H1 (cell line): Measurements from ENCODE around the gene S100A8. TPM values are rescaled to one million over a fixed set of nuclear protein-coding genes. Genes with fewer than 3 reads are reported as not detected.

Source experiments
- CTCF ChIA-PET: fragments of 300-600 bp; sonication (Branson Sonifier 250); formaldehyde crosslinking; loops from one replicate; lab custom pipeline; 2021; ENCODE audit not compliant: partially characterized antibody; lab: Charles Lee
- POLR2A ChIA-PET: fragments of 300-600 bp; sonication (Branson Sonifier 250); formaldehyde crosslinking; loops from one replicate; lab custom pipeline; 2021; ENCODE audit warnings: inconsistent platforms; ENCODE audit not compliant: partially characterized antibody; lab: Charles Lee
- DNase-seq, 2 experiments: peaks; one replicate each; pipeline versions ENCODE4 v3.0.0 to v3.0.0-alpha.2; 2010 to 2022; ENCODE audit warnings: low spot score in 2 of 2, low read depth in 1 of 2, mixed read lengths in 1 of 2
- FAIRE-seq: peaks from 2 replicates; lab custom pipeline; 2011; peaks lifted over from hg19 to GRCh38; lab: Jason Lieb, UNC
- H2AFZ ChIP-seq: 2 replicates; pipeline ENCODE4 v1.8.1; 2012; ENCODE audit warnings: low read length, inconsistent platforms
- H2AK5ac ChIP-seq: 2 replicates; pipeline ENCODE4 v1.6.1; 2013; ENCODE audit warnings: low read depth, low read length
- H2BK120ac ChIP-seq: replicated peaks from 2 replicates; pipeline ENCODE3; 2013; ENCODE audit warnings: low read depth, low read length, inconsistent platforms
- H2BK12ac ChIP-seq: 2 replicates; pipeline ENCODE4 v1.6.1; 2013; ENCODE audit warnings: low read depth, low read length
- H2BK15ac ChIP-seq: 2 replicates; pipeline ENCODE4 v1.6.1; 2013; ENCODE audit warnings: low read length
- H2BK20ac ChIP-seq: 2 replicates; pipeline ENCODE4 v1.6.1; 2013; ENCODE audit warnings: low read length
- H2BK5ac ChIP-seq: 2 replicates; pipeline ENCODE4 v1.6.1; 2013; ENCODE audit warnings: low read depth, low read length
- H3K14ac ChIP-seq: 2 replicates; pipeline ENCODE4 v1.6.1; 2013; ENCODE audit warnings: inconsistent platforms; ENCODE audit not compliant: insufficient read length
- H3K18ac ChIP-seq: 2 replicates; pipeline ENCODE4 v1.6.1; 2013; ENCODE audit warnings: low read length; ENCODE audit errors: extremely low read depth
- H3K23ac ChIP-seq: 2 replicates; pipeline ENCODE4 v1.6.1; 2013; ENCODE audit warnings: inconsistent platforms; ENCODE audit not compliant: insufficient read length
- H3K23me2 ChIP-seq: 2 replicates; pipeline ENCODE4 v1.6.1; 2013; ENCODE audit warnings: low read depth, low read length
- H3K27ac ChIP-seq: 2 replicates; pipeline ENCODE4 v1.6.1; 2011; ENCODE audit warnings: low read depth, low read length, inconsistent platforms
- H3K27me3 ChIP-seq, 4 experiments: replicated peaks in 1 of 4; 1 replicate in 1 of 4; 2 replicates in 3 of 4; pipeline versions ENCODE4 v1.6.1 to v1.8.1; 2011 to 2013; ENCODE audit warnings: low read length in 3 of 4, mild to moderate bottlenecking in 3 of 4, inconsistent platforms in 2 of 4, mixed read lengths in 2 of 4, moderate library complexity in 1 of 4; ENCODE audit not compliant: control insufficient read depth in 3 of 4, insufficient read depth in 3 of 4; ENCODE audit errors: extremely low read depth in 1 of 4
- H3K36me3 ChIP-seq, 4 experiments: 2 replicates each; pipeline versions ENCODE4 v1.6.1 to v1.8.1; 2011 to 2013; ENCODE audit warnings: mild to moderate bottlenecking in 4 of 4, low read length in 3 of 4, moderate library complexity in 2 of 4, control low read depth in 1 of 4, inconsistent platforms in 1 of 4; ENCODE audit not compliant: insufficient read depth in 4 of 4, control insufficient read depth in 2 of 4
- H3K4ac ChIP-seq: replicated peaks from 2 replicates; pipeline ENCODE3; 2013; ENCODE audit warnings: low read length, low read depth, mixed read lengths, inconsistent platforms; ENCODE audit not compliant: insufficient read length
- H3K4me1 ChIP-seq, 4 experiments: replicated peaks in 1 of 4; 1 replicate in 1 of 4; 2 replicates in 3 of 4; pipeline versions ENCODE4 v1.6.1 to v1.8.1; 2011 to 2013; ENCODE audit warnings: low read length in 3 of 4, inconsistent platforms in 2 of 4, mixed read lengths in 1 of 4; ENCODE audit not compliant: insufficient read depth in 4 of 4, control insufficient read depth in 3 of 4
- H3K4me2 ChIP-seq, 2 experiments: 2 replicates each; pipeline versions ENCODE4 v1.6.1 to v1.8.1; 2011 to 2013; ENCODE audit warnings: low read depth in 2 of 2, low read length in 2 of 2, control low read depth in 1 of 2, inconsistent platforms in 1 of 2, mild to moderate bottlenecking in 1 of 2; ENCODE audit not compliant: insufficient read depth in 1 of 2
- H3K4me3 ChIP-seq, 4 experiments: fragments of 200-600, 300-600 bp in 1 of 4; sonication (generic), shearing (Covaris generic), sonication (Bioruptor Twin) in 1 of 4; 2 replicates each; pipeline versions ENCODE4 v1.5.1 to v1.8.1; 2011 to 2016; ENCODE audit warnings: low read length in 4 of 4, low read depth in 3 of 4, control low read depth in 2 of 4, inconsistent platforms in 2 of 4, mild to moderate bottlenecking in 2 of 4, mixed read lengths in 1 of 4, moderate library complexity in 1 of 4; ENCODE audit not compliant: insufficient read depth in 2 of 4; ENCODE audit errors: extremely low read depth in 1 of 4
- H3K56ac ChIP-seq: replicated peaks from 2 replicates; pipeline ENCODE3; 2013; ENCODE audit warnings: low read depth, mild to moderate bottlenecking, mixed read lengths, low read length, inconsistent platforms; ENCODE audit not compliant: insufficient read length
- H3K79me1 ChIP-seq: 2 replicates; pipeline ENCODE4 v1.6.1; 2013; ENCODE audit warnings: low read depth, low read length, control low read depth
- H3K79me2 ChIP-seq, 2 experiments: 2 replicates each; pipeline versions ENCODE4 v1.6.1 to v1.8.1; 2012 to 2013; ENCODE audit warnings: low read length in 2 of 2, mild to moderate bottlenecking in 2 of 2, inconsistent platforms in 1 of 2; ENCODE audit not compliant: insufficient read depth in 2 of 2, control insufficient read depth in 1 of 2
- H3K9ac ChIP-seq, 4 experiments: replicated peaks in 1 of 4; 1 replicate in 1 of 4; 2 replicates in 3 of 4; pipeline versions ENCODE4 v1.6.1 to v1.8.1; 2011 to 2013; ENCODE audit warnings: low read depth in 3 of 4, low read length in 3 of 4, control low read depth in 2 of 4, mild to moderate bottlenecking in 2 of 4, moderate library complexity in 2 of 4, inconsistent platforms in 1 of 4; ENCODE audit errors: extremely low read depth in 1 of 4
- H3K9me3 ChIP-seq, 2 experiments: 2 replicates each; pipeline versions ENCODE4 v1.6.1 to v1.8.1; 2012 to 2013; ENCODE audit warnings: mild to moderate bottlenecking in 2 of 2, moderate library complexity in 2 of 2, control low read depth in 1 of 2, inconsistent platforms in 1 of 2, low read depth in 1 of 2, low read length in 1 of 2, mixed read lengths in 1 of 2; ENCODE audit not compliant: insufficient read depth in 2 of 2
- H4K20me1 ChIP-seq, 2 experiments: replicated peaks in 1 of 2; 2 replicates each; pipeline versions ENCODE3 to v1.8.1; 2011 to 2013; ENCODE audit warnings: inconsistent platforms in 2 of 2, low read length in 2 of 2, mild to moderate bottlenecking in 1 of 2; ENCODE audit not compliant: insufficient read depth in 2 of 2, control insufficient read depth in 1 of 2
- H4K5ac ChIP-seq: 2 replicates; pipeline ENCODE4 v1.6.1; 2013; ENCODE audit warnings: low read length, low read depth, mixed read lengths, inconsistent platforms; ENCODE audit not compliant: insufficient read length
- H4K8ac ChIP-seq: 2 replicates; pipeline ENCODE4 v1.8.0; 2013; ENCODE audit warnings: mild to moderate bottlenecking, moderate library complexity, low read length, inconsistent platforms; ENCODE audit not compliant: insufficient read depth; ENCODE audit errors: extremely low read depth
- H4K91ac ChIP-seq: replicated peaks from 2 replicates; pipeline ENCODE3; 2013; ENCODE audit warnings: low read length, mixed read lengths, inconsistent platforms; ENCODE audit not compliant: insufficient read length
- CEBPB ChIP-seq: IDR thresholded peaks from 2 replicates; pipeline ENCODE4 v1.6.1; 2012; ENCODE audit warnings: low read depth, low read length
- MAFK ChIP-seq: IDR thresholded peaks from 2 replicates; pipeline ENCODE4 v1.6.1; 2012; ENCODE audit warnings: low read depth, mild to moderate bottlenecking, improper control_type of control experiment, low read length
- NRF1 ChIP-seq: IDR thresholded peaks from 2 replicates; pipeline ENCODE4 v1.6.1; 2011; ENCODE audit warnings: mild to moderate bottlenecking, low read depth, low read length, improper control_type of control experiment
- TAF7 ChIP-seq: optimal IDR thresholded peaks from 2 replicates; pipeline ENCODE3; 2011; ENCODE audit warnings: low read depth, mild to moderate bottlenecking, inconsistent platforms, low read length, moderate library complexity, borderline replicate concordance
- TBP ChIP-seq: IDR thresholded peaks from 2 replicates; pipeline ENCODE4 v1.6.1; 2011; ENCODE audit warnings: low read depth, low read length, improper control_type of control experiment
- WGBS, 2 experiments: shearing (Covaris generic) in 1 of 2; methylation state at CpG; one replicate each; pipeline versions ENCODE4 v1.1.6 to v1.1.7; 2013 to 2015; ENCODE audit warnings: low lambda C conversion rate in 2 of 2, mixed read lengths in 2 of 2, inconsistent platforms in 1 of 2, low coverage in 1 of 2, missing lambda C conversion rate in 1 of 2; ENCODE audit not compliant: insufficient replicate concordance in 2 of 2, insufficient coverage in 1 of 2, insufficient read length in 1 of 2; ENCODE audit errors: extremely low coverage in 1 of 2, missing lambda C conversion rate in 1 of 2; 5-methylcytosine and 5-hydroxymethylcytosine counted together
- polyA plus RNA-seq, 7 experiments: library from polyadenylated mRNA; depleted of rRNA in 3 of 7; stranded (reverse) in 5 of 7; unstranded in 2 of 7; fragments of >200 nt in 5 of 7; fragments of 200-250 nt in 2 of 7; gene quantifications; 1 replicate in 5 of 7; 2 replicates in 1 of 7; 4 replicates in 1 of 7; pipeline versions ENCODE4 v1.2.1 to v1.2.3, GENCODE V29; 2011 to 2013; ENCODE audit warnings: missing spikeins in 2 of 7, mixed read lengths in 2 of 7
- total RNA-seq: library from RNA; stranded (reverse); fragmentation: NEBNext Ultra II Directional; extraction: Animal tissue kit (Norgen Biotek cat#: 25700); gene quantifications from 2 replicates; pipeline ENCODE4 v1.2.1, GENCODE V29; 2021

The S100A8 gene
- total and polyA plus RNA-seq, 2 of the 8 experiments (the other 6 are each of a cell fraction or from before 2014, with no cell fraction given): not detected

- DNase-seq: no peak
- H3K79me1 ChIP-seq: no peaks in the 10 kb centered on the region
- no peak for FAIRE-seq
- H3K23me2 ChIP-seq: no peaks in the 10 kb centered on the region
- H3K4me2 ChIP-seq: no peak overlapping the region
- H3K18ac ChIP-seq: no peak overlapping the region
- no peak overlapping the region for H3K4ac ChIP-seq
- no peak overlapping the region for H3K23ac ChIP-seq
- H2BK15ac ChIP-seq: no peak overlapping the region; the same call in 1 of the 2 replicates
- no peak overlapping the region for H3K56ac ChIP-seq
- no peaks in the 10 kb centered on the region for H3K27me3 ChIP-seq
- no peak overlapping the region for H4K5ac ChIP-seq
- no peaks in the 10 kb centered on the region for H3K4me1 ChIP-seq
- no peak overlapping the region for H2BK120ac ChIP-seq
- no peak overlapping the region for H3K14ac ChIP-seq
- no peak overlapping the region for H2BK20ac ChIP-seq
- H3K9me3 ChIP-seq: peaks cover 0 to 7% of the 10 kb centered on the region in 2 experiments; a peak in 2 of 4 replicates
- no peak overlapping the region for H3K4me3 ChIP-seq
- no peak overlapping the region for H4K91ac ChIP-seq
- no peaks in the 10 kb centered on the region for H4K20me1 ChIP-seq
- TF ChIP-seq TAF7 (no peak), CEBPB (no peak), MAFK (no peak), TBP (no peak), NRF1 (no peak)
- no peak overlapping the region for H3K9ac ChIP-seq
- H2BK5ac ChIP-seq: no peak overlapping the region
- WGBS, 2 experiments: 94% methylated on average over 22 of the region's 23 CpGs; no CpG with 5 or more reads in 1 of the 2 experiments
- no peak overlapping the region for H2BK12ac ChIP-seq
- H2AFZ ChIP-seq: no peak overlapping the region
- H4K8ac ChIP-seq: no peak overlapping the region
- no peaks in the 10 kb centered on the region for H3K36me3 ChIP-seq
- H3K79me2 ChIP-seq: no peaks in the 10 kb centered on the region
- no peak overlapping the region for H3K27ac ChIP-seq
- no peak overlapping the region for H2AK5ac ChIP-seq
- CTCF ChIA-PET: interaction anchor here (0.5 to 1.1 kb wide), 2 partner anchors 25 to 288 kb away, joined by 3 to 6 read pairs; no protein-coding TSS in a partner anchor
- POLR2A ChIA-PET: no interaction called here
Measured at GRCh38 chr1:153380711-153381110, 10.2 kb downstream of the S100A8 start.
